ENCODE data around the gene PACRG. TPM values are rescaled to one million over a fixed set of nuclear protein-coding genes. Genes with fewer than 3 reads are reported as not detected.

The PACRG gene
- total RNA-seq, 1 experiment from 2014 or later, result 0.26 TPM

DNA sequence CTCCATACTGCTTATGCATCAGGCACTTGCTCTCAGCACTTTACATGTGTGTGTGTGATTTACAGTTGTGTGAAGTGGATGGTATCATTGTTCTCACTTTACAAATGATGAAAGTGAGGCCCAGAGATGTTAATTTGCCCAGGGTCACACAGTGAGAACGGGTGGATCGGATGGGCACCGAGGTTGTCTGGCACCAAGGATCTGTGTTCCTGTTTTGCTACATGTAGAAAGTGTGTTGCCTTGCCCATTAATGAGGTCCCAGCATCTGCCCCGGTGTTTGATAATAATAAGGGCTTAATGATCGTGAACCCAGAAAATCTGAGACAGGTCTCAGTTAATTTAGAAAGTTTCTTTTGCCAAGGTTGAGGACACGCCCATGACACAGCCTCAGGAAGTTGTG is 470.6 kb downstream of the PACRG start:
- Histone ChIP-seq H3K4me2 (ENCODE audit: insufficient read depth, insufficient read length, low read length) (no peak overlapping the region), H4K8ac (replicated peaks; ENCODE audit: insufficient read length, low read depth, low read length) (no peak overlapping the region), H2BK12ac (ENCODE audit: insufficient read length, low read depth, low read length) (no peak overlapping the region), H3K14ac (ENCODE audit: insufficient read depth, low read length) (no peak overlapping the region), H2BK120ac (ENCODE audit: low read depth, low read length, poor library complexity, severe bottlenecking) (no peak overlapping the region), H3K18ac (ENCODE audit: insufficient read length, low read depth, low read length) (no peak overlapping the region), H2AFZ (ENCODE audit: low read length) (no peak overlapping the region), H3K23ac (ENCODE audit: insufficient read length, low read depth, low read length) (no peak overlapping the region), H3K27me3 (ENCODE audit: insufficient read depth, low read length) (no peaks in the 10 kb centered on the region), H3K4ac (ENCODE audit: low read depth, low read length) (no peak overlapping the region), H3K9ac (ENCODE audit: extremely low read depth, insufficient read length, low read length) (no peak overlapping the region), H4K91ac (ENCODE audit: insufficient read length, low read depth, low read length) (no peak overlapping the region), H4K5ac (ENCODE audit: insufficient read length, low read depth, low read length) (no peak overlapping the region), H3K4me1 (ENCODE audit: insufficient read depth, low read length) (no peaks in the 10 kb centered on the region), H2BK5ac (ENCODE audit: insufficient read length, low read length) (no peak overlapping the region), H2BK20ac (ENCODE audit: low read depth, low read length, poor library complexity, severe bottlenecking) (no peak overlapping the region), H3K9me3 (ENCODE audit: control insufficient read depth, low read depth, low read length) (no peaks in the 10 kb centered on the region), H2AK5ac (ENCODE audit: insufficient read length, low read length) (no peak overlapping the region), H3K56ac (ENCODE audit: insufficient read length, low read depth, low read length) (no peak overlapping the region), H3K23me2 (ENCODE audit: insufficient read length, low read depth, low read length, poor library complexity, severe bottlenecking) (no peaks in the 10 kb centered on the region), H3K79me1 (ENCODE audit: insufficient read depth, low read depth, low read length, poor library complexity, severe bottlenecking) (no peaks in the 10 kb centered on the region), H2BK15ac (ENCODE audit: low read depth, low read length) (no peak overlapping the region), H3T11ph (ENCODE audit: low read length) (no peak overlapping the region), H4K20me1 (ENCODE audit: control insufficient read depth, insufficient read depth, insufficient read length) (no peaks in the 10 kb centered on the region), H3K79me2 (ENCODE audit: insufficient read depth, low read length) (no peaks in the 10 kb centered on the region), H3K27ac (ENCODE audit: insufficient read length, low read depth, low read length) (no peak overlapping the region)
- Mint-ChIP-seq H3K27me3 (ENCODE audit: low read depth) (peaks cover 1% of the 10 kb centered on the region; the same call in 1 of the 2 replicates), H3K4me3 (no peak overlapping the region), H3K36me3 (ENCODE audit: insufficient read depth in 1 of 3, low read depth in 3 of 3) (no peaks in the 10 kb centered on the region), H3K27ac (no peak overlapping the region), H3K9me3 (no peaks in the 10 kb centered on the region; a peak in 1 of 5 replicates), H3K4me1 (peaks cover 13 to 16% of the 10 kb centered on the region in 2 experiments)
- no CpG with 5 or more reads among the region's 6 CpGs for WGBS (ENCODE audit: extremely low coverage, insufficient read length, low lambda C conversion rate)
- no peak for DNase-seq
- TF ChIP-seq, protein P1, sequence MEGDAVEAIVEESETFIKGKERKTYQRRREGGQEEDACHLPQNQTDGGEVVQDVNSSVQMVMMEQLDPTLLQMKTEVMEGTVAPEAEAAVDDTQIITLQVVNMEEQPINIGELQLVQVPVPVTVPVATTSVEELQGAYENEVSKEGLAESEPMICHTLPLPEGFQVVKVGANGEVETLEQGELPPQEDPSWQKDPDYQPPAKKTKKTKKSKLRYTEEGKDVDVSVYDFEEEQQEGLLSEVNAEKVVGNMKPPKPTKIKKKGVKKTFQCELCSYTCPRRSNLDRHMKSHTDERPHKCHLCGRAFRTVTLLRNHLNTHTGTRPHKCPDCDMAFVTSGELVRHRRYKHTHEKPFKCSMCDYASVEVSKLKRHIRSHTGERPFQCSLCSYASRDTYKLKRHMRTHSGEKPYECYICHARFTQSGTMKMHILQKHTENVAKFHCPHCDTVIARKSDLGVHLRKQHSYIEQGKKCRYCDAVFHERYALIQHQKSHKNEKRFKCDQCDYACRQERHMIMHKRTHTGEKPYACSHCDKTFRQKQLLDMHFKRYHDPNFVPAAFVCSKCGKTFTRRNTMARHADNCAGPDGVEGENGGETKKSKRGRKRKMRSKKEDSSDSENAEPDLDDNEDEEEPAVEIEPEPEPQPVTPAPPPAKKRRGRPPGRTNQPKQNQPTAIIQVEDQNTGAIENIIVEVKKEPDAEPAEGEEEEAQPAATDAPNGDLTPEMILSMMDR (conservative IDR thresholded peaks at IDR 0.05), result no peak
